Ishikawa (cell line): ENCODE measurements around the gene CUEDC2.

ENCODE experiments used
- EP300 ChIP-seq: IDR thresholded peaks from 2 replicates; pipeline ENCODE4 v1.6.1; 2012; ENCODE audit warnings: borderline replicate concordance
- FOXM1 ChIP-seq: IDR thresholded peaks from 2 replicates; pipeline ENCODE4 v1.6.1; 2012; ENCODE audit warnings: low read depth, borderline replicate concordance
- TAF1 ChIP-seq: IDR thresholded peaks from 2 replicates; pipeline ENCODE4 v1.6.1; 2012; ENCODE audit warnings: low read depth, mild to moderate bottlenecking

DNA sequence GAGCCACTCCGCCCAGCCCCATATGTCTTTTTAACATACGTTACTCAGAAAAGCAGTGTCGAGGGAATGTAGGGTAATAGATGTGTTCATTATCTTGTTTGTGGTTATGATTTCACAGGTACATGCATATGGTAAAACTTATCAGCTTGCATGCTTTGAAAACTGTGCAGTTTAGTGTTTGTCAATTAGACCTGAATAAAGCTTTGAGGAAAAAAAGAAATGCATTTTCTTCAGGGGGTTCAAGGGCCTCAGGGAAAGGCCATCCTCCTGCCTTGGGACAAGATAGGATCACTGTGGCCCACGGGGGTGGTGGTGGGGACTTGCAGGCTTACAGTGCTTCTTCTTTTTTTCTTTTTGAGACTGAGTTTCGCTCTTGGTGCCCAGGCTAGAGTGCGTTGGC lies 34.9 kb upstream of the CUEDC2 start:
- no peak for TF ChIP-seq TAF1
- no peak for TF ChIP-seq FOXM1
- no peak for TF ChIP-seq EP300
